ENCODE results near the gene NLRP5. TPM values are rescaled to one million over a fixed set of nuclear protein-coding genes. Genes with fewer than 3 reads are reported as not detected.
"Not testable (repeated sequence)": the region's sequence is repeated elsewhere in the genome, so short reads cannot be mapped to it uniquely, and the experiment has no call there.

The NLRP5 gene
- not detected for total RNA-seq

GRCh38 chr19:55986487-55986886 lies at the start of gene NLRP5:
Gene NLRP5, plus strand, starts transcription at chr19:55986775.
- DNase-seq (peak in 1 of 2 donors; percentile 46), ATAC-seq (ENCODE audit: low FRiP score in 2 of 2) (peak in 1 of 2 donors; percentile 26)
- WGBS, 2 donors: 42 to 52% methylated on average over 8 to 10 of the region's 10 CpGs
- no peak within 1 kb of the TSS for H3K27ac ChIP-seq
- H3K27me3 ChIP-seq: no peaks in the 10 kb centered on the region
- H3K36me3 ChIP-seq: no peaks in the 10 kb centered on the region
- no peaks in the 10 kb centered on the region for H3K9me3 ChIP-seq
- TF ChIP-seq POLR2A (IDR thresholded peaks at IDR 0.05) (no peak), POLR2AphosphoS5 (IDR thresholded peaks at IDR 0.05) (no peak), CTCF (IDR thresholded peaks at IDR 0.05) (no peak)
- H3K4me3 ChIP-seq: no peak within 1 kb of the TSS
- H3K4me1 ChIP-seq: no peaks in the 10 kb centered on the region

DNA sequence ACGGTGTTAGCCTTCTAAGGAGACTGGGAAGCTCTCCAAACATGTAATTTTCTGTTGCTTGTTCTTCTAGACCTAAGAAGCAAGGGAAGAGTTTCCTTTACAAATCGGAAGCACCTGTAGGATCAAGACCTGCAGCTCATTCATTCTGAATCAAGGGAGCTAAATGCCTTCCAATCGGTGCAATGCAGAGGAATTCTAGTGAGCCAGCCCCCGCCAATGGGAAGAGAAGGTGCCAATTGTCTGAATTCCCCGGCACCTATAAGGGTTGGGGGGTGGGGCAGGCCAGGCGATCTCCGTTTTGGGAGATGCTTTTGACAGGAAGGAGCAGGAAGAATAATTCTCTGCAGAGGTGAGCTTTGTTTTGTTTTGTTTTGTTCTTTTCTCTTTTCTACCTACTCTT lies 47.4 kb upstream of the NLRP5 start:
- Histone ChIP-seq H3K36me3 (no peaks in the 10 kb centered on the region), H3K27me3 (no peaks in the 10 kb centered on the region), H3K27ac (no peak overlapping the region), H3K9me3 (no peaks in the 10 kb centered on the region), H3K4me1 (no peaks in the 10 kb centered on the region), H3K4me3 (no peak overlapping the region)
- DNase-seq: no peak
- no peak for TF ChIP-seq POLR2AphosphoS5 (IDR thresholded peaks at IDR 0.05)
- TF ChIP-seq CTCF (IDR thresholded peaks at IDR 0.05): no peak
- TF ChIP-seq POLR2A (IDR thresholded peaks at IDR 0.05): no peak
- no peak for TF ChIP-seq EP300 (IDR thresholded peaks at IDR 0.05)
- WGBS, 2 donors: 75 to 79% methylated on average over 7 of the region's 7 CpGs
- no peak for ATAC-seq (ENCODE audit: low FRiP score in 2 of 2)

GRCh38 chr19:55940306-55940705 lies 46.3 kb upstream of the NLRP5 start:
- no peak overlapping the region for H3K27ac ChIP-seq

GRCh38 chr19:55947532-55947931 lies 39.0 kb upstream of the NLRP5 start, which contains the start of gene NLRP8:
Gene NLRP8, plus strand, starts transcription at chr19:55947832.
- ATAC-seq (ENCODE audit: low FRiP score in 2 of 2): no peak
- H3K4me3 ChIP-seq: no peak within 1 kb of the TSS
- no peaks in the 10 kb centered on the region for H3K9me3 ChIP-seq
- H3K27ac ChIP-seq: no peak within 1 kb of the TSS
- no peaks in the 10 kb centered on the region for H3K27me3 ChIP-seq
- no peak for TF ChIP-seq EP300 (IDR thresholded peaks at IDR 0.05)
- TF ChIP-seq POLR2AphosphoS5 (IDR thresholded peaks at IDR 0.05): no peak
- TF ChIP-seq CTCF (IDR thresholded peaks at IDR 0.05): no peak
- 80 to 84% methylated on average over 8 of the region's 8 CpGs for WGBS, 2 donors
- H3K4me1 ChIP-seq: no peaks in the 10 kb centered on the region
- no peaks in the 10 kb centered on the region for H3K36me3 ChIP-seq
- no peak for DNase-seq

More at GRCh38 chr19:55940306-55940705, 46.3 kb upstream of the NLRP5 start:
- no peak for TF ChIP-seq EP300 (IDR thresholded peaks at IDR 0.05)
- no peak for TF ChIP-seq POLR2AphosphoS5 (IDR thresholded peaks at IDR 0.05)
- TF ChIP-seq POLR2A (IDR thresholded peaks at IDR 0.05): no peak
- TF ChIP-seq CTCF (IDR thresholded peaks at IDR 0.05): no peak
- WGBS, 2 donors: 86 to 90% methylated on average over 11 of the region's 11 CpGs
- DNase-seq (no peak), ATAC-seq (ENCODE audit: low FRiP score in 2 of 2) (no peak)
- Histone ChIP-seq H3K27me3 (no peaks in the 10 kb centered on the region), H3K9me3 (no peaks in the 10 kb centered on the region), H3K4me1 (no peaks in the 10 kb centered on the region), H3K4me3 (no peak overlapping the region), H3K36me3 (no peaks in the 10 kb centered on the region)

DNA sequence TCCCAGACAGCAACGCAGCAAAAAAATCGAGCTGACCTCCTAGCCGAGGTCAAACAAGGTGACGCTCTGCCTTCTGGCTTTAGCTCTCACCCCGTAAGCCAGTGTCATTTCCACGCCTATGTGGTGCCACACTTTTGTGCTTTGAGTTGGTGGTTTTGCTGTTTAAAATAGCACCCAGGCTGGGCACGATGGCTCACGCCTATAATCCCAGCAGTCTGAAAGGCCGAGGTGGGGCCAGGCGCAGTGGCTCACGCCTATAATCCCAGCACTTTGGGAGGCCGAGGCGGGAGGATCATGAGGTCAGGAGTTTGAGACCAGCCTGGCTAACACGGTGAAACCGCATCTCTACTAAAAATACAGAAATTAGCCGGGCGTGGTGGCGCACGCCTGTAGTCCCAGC lies 36.0 kb upstream of the NLRP5 start:
- ATAC-seq (ENCODE audit: low FRiP score in 2 of 2); H3K9me3 ChIP-seq; H3K27ac ChIP-seq; DNase-seq; H3K36me3 ChIP-seq; H3K27me3 ChIP-seq; H3K4me3 ChIP-seq; H3K4me1 ChIP-seq: not testable (repeated sequence)
- WGBS, 2 donors: 87 to 93% methylated on average over 18 to 19 of the region's 19 CpGs
